GM18499 (cell line): ENCODE results near the gene MOGAT3.

Source experiments
- ATAC-seq: cut with Tn5 transposase; IDR thresholded peaks from one replicate; pipeline ENCODE4 v1.9.1; 2021; ENCODE audit warnings: moderate number of reproducible peaks; ENCODE audit not compliant: insufficient read depth, unreplicated experiment

MOGAT3 gene

DNA sequence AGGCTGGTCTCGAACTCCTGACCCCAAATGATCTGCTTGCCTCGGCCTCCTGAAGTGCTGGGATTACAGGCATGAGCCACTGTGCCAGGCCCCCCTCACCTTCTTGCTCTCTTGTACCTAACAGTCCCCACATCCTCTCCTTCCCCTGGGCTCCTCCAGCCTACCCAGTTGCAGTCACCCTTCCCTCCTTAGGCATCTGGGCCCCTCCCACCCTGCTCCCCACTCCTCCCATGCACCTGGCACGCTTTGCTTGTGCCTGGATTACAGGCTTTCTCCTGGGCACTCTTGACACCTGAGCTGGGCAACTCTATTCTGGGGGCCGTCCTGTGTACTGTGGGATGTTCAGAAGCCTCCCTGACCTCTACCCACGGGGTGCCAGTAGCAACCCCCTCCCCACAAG lies 33.8 kb upstream of the MOGAT3 start:
- no peak for ATAC-seq

DNA sequence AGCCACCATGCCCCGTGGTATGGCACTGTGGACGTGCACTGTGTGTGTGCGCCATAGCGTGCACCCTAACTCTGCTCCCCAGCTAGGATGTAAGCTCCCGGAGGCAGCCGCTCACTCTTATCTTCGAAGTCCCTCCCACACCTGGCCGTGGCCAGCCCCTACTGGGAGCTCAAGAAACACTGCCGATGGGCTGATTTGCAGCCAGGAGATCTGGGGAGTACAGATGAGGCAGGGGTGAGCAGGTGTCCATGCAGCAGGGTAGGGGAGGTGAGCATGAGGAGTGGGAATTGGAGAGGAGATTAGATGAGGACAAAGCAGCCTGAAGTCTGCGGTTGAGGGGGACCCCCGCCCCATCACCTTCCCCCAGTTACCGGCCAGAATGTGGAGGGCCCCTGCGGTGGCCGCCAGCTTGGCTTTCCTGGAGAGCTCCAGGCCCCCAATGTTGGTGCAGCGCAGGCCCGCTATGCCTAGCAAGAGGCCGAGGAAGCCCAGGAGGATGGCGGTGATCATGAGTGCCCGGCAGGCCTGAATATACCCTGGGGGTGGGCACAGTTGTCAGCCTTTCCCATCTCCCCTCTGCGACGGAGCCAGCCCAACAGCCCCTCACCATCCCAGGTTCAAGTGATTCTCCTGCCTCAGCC lies 33.2 kb upstream of the MOGAT3 start:
- no peak for ATAC-seq

GRCh38 chr7:101232141-101232850 lies 31.5 kb upstream of the MOGAT3 start:
- ATAC-seq = no peak

GRCh38 chr7:101231644-101232043 lies 30.8 kb upstream of the MOGAT3 start:
- ATAC-seq = no peak

DNA sequence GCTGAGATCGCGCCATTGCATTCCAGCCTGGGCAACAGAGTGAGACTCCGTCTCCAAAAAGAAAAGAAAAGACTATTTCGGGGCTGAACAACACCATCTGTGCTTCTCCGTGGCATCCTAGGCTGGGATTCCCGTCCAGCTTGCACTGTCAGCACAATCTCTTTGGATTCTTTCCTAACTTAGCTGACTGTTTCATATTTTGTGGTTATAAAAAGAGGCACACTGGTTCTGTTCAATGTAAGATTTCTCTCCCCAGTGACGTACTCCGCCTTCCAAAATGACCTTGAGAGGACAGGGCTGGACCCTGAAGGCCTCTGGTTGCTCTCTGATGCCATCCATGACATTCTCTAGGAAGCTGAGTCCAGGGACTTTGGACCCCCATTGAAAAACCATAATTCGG lies 25.9 kb upstream of the MOGAT3 start:
- ATAC-seq = no peak

DNA sequence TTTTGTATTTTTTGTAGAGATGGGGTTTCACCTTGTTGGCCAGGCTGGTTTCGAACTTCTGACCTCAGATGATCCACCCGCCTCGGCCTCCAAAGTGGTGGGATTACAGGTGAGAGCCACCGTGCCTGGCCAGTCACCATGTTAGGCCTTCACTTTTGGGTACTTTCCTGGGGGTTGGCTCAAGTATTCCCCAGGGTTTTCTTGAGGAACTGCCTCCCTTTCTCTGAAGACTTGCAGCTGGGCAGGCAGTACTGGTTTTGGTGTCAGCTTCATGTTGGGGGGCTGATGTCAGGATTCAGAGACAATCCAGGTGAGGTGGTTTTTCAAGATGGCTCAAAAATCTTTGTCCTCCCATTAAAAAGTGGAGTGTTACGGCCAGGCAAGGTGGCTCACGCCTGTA lies 24.8 kb upstream of the MOGAT3 start:
- no peak for ATAC-seq

DNA sequence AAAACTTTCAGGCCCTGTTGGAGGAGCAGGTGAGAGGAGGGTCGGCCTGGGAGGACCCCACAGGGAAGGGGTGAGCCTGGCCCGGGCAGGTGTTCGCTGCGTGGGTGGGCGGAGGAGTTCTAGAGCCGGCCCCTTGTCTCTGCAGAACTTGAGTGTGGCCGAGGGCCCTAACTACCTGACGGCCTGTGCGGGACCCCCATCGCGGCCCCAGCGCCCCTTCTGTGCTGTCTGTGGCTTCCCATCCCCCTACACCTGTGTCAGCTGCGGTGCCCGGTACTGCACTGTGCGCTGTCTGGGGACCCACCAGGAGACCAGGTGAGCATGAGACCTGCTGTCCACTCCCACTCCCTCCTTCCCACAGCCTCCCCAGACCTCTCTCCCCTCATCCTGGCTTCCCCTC lies 22.7 kb upstream of the MOGAT3 start:
- no peak for ATAC-seq

GRCh38 chr7:101222275-101222830 lies 21.5 kb upstream of the MOGAT3 start:
- ATAC-seq = no peak

DNA sequence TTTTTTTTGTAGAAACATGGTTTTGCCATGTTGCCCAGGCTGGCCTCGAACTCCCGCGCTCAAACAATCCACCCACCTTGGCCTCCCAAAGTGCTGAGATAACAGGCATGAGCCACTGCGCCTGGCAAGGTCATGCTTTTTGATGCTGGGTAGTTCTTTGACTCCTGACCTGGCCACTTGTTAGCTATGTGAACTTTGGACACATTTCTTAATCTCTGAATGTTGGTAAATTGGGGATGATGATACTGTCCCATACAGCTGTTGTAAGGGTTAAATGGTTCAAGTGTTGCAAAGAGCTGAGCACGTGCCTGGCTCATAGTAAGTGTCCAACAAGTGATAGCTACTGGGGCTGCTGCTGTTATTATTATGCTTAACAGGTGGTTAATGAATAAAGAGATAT lies 19.5 kb upstream of the MOGAT3 start:
- no peak for ATAC-seq

- no peak for ATAC-seq
Measured at GRCh38 chr7:101218236-101219125, 17.6 kb upstream of the MOGAT3 start.

GRCh38 chr7:101217388-101218235 lies 16.8 kb upstream of the MOGAT3 start, which contains the start of the genes PLOD3 and ZNHIT1:
TSS of gene PLOD3 (minus strand) at chr7:101217581. CDS start at chr7:101217274, 307 bp downstream.
TSS of gene ZNHIT1 (plus strand) at chr7:101218165. CDS start at chr7:101218196, 31 bp downstream.
- peak; percentile 48 for ATAC-seq

DNA sequence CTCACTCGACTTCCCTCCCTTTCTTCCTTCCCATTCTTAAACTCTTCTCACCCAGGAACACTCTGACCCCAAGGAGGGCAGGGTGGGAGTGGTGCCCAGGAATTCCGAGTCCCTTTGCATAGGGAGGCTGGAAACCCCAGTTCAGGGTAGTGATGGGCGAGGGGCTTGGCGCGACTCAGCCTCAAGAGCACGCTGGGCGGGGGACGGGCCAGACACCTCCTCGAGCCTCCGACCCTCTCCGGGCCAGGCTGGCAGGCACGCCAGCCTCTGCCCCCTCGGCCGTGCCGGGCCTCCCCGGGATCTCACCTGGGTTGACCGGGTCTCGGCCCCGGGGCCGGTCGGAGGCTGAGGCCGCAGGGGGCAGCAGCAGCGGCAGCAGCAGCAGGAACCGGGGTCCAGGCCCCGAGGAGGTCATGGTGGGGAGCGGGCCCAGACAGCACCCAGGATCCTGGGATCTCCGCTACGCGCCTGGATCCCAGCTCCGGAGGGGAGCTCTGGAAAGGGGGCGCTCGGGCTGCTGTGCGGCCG lies 16.1 kb upstream of the MOGAT3 start:
- no peak for ATAC-seq

DNA sequence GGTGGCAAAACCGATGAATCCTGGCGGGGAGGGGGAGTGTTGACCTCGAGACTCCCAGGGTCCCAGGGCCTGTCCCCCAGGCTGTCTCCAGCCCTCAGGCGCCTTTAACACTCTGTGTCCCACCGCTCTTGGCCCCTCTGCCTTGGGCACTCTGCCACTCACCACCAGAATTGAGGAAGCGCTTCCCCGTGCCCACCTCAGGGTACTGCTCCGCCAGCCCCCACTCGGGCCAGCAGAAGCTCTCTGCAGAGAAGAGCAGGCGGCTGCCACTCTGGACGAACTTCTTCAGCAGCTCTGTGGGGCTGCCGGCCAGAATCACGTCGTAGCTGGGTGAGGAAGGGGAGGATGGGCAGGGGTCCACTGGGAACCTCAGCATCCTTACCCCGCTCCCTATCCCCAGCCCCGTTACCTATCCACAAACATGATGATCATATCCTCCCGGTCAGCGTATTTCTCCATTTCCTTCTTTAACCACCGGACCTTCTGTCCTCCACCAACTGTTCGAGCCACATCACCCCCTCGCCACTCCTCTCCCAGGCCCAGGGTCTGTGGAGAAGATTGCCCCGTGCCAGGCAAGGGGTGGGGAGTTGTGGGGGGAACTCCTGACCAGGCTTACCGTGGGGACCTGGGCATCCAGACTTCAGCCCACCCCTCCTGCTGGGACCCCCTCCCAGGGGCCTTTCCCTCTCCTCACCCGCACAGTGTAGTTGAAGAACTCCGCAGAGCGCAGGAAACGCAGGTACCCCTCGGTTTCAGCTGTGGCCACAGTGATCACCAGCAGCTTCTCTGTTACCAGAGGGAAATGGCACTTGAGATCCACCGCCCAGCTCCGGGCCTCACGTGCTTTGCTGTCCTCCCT lies 15.4 kb upstream of the MOGAT3 start:
- no peak for ATAC-seq

DNA sequence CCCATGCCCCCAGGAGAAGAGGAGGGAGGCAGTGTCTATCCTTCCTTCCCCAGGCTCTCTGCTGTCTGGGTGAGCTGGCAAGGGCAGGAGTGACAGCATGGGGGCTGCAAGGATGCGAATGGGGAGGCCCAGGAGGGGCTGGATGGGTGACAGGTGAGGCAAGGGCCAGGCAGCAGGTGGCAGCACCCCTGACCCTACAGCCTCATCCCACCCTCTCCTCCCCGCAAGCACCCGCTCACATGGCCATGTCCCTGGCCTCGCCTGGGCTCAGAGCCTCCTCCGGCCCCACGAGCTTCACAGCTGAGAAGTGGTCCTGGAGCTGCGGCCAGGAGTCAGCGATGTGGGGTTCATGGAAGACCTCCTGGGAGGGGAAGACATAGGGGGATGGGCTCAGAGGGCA lies 11.2 kb upstream of the MOGAT3 start:
- no peak for ATAC-seq

DNA sequence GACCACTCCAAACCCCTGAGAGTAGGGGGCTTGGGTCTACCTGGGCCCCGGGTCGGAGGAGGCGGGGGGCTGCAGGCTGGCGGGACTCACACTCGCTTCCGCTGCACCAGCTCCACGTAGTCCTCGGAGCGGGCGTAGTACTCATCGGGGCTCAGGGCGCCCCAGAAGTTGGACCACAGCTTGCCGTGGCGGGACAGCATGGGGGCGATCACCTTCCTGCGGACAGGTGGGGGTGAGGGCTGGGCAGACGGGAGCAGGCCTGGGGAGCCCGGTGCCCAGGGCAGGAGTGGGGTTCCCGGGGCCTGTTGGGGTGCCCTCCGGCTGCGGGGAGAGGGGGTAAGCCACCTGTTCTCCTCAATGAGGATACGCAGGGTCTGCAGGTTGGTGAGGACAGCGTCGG lies 10.7 kb upstream of the MOGAT3 start:
- ATAC-seq = no peak

GRCh38 chr7:101210143-101210542 lies 9.3 kb upstream of the MOGAT3 start:
- ATAC-seq = no peak

- ATAC-seq = no peak
Measured at GRCh38 chr7:101208794-101209193, 8.0 kb upstream of the MOGAT3 start.

DNA sequence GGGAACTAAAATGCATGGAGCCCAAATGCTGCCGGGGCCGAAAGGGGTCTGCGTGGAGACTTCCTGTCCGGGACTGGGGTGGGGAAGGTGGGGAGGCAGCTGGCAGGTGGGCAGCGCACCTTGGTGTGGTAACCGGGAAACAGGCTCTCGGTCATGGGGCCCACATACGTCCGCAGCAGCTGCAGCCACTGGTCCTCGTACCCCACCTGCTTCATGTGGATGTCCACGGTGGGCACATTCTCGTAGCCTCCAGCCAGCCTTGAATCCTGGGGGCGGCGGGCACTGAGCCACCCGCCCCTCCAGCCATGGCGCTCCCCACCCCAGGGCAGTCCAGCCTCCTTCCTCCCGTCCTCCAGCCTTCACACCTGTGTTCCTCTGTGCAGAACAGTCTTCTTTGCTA lies 6.6 kb upstream of the MOGAT3 start:
- ATAC-seq = no peak

- ATAC-seq = no peak
Measured at GRCh38 chr7:101206665-101207042, 5.8 kb upstream of the MOGAT3 start.
